GM12864 (cell line): Measurements from ENCODE around the gene ANGEL2.

ENCODE experiments used
- DNase-seq: peaks from one replicate; pipeline ENCODE4 v3.0.0-alpha.2; 2011; ENCODE audit warnings: low read depth
- H3K4me3 ChIP-seq: 2 replicates; pipeline ENCODE4 v1.5.1; 2011; ENCODE audit warnings: mild to moderate bottlenecking, low read depth, low read length, control low read depth
- TF ChIP-seq, protein P1 (sequence below): IDR thresholded peaks from 2 replicates; pipeline ENCODE4 v1.5.1; 2011; ENCODE audit warnings: low read depth, mild to moderate bottlenecking, moderate library complexity, low read length, control low read depth, inconsistent platforms; ENCODE audit errors: missing control alignments

Gene ANGEL2

DNA sequence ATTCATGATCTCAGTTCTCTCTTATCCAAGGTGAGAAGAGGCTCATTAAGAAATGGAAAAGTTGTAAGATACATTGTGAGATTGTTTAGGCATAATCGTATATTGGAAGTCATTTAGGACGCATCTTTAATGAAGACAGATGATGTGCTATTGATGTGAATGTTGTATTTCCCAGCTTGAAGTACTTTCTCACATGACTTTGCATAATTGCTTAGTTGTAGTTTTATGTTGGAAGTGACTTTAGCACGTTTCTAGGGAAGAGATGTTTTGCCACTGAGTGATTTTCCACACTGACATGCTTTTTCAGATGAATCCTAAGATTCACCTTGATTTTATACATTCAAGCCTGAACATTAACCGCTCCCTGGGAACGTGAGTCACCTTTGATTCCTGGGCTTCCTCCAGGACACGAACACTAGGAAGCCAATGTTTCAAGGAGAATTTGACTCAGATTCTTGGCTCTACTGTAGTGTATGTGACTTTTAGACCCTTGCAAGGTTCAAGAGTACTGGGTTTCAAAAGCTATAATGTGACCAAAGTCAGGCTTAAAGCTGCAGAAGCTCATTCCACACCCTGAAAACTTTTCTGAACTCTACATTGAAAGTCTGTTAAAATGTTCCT, 27.9 kb downstream of the ANGEL2 start:
- no peak overlapping the region for H3K4me3 ChIP-seq
- no peak for DNase-seq
- TF ChIP-seq, protein P1, sequence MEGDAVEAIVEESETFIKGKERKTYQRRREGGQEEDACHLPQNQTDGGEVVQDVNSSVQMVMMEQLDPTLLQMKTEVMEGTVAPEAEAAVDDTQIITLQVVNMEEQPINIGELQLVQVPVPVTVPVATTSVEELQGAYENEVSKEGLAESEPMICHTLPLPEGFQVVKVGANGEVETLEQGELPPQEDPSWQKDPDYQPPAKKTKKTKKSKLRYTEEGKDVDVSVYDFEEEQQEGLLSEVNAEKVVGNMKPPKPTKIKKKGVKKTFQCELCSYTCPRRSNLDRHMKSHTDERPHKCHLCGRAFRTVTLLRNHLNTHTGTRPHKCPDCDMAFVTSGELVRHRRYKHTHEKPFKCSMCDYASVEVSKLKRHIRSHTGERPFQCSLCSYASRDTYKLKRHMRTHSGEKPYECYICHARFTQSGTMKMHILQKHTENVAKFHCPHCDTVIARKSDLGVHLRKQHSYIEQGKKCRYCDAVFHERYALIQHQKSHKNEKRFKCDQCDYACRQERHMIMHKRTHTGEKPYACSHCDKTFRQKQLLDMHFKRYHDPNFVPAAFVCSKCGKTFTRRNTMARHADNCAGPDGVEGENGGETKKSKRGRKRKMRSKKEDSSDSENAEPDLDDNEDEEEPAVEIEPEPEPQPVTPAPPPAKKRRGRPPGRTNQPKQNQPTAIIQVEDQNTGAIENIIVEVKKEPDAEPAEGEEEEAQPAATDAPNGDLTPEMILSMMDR: no peak

DNA sequence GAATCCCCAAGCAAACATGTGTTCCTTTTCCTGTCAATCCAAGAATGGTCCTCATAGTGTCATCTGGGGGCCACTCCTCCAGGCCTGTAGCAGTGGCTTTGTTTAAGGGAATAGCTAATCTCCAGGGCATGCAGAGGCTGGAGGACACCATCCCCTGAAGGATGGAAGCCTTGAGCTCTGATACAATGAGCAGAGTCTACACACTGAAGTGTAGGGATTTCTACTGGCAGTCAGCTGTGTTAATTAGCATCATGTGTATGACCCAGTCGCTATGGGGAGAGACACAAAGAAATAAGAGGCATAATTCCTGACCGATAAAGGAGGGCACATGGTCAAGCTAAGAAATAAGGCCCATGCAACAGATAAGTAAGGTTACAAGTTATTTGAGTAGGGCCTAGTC, 29.1 kb downstream of the ANGEL2 start:
- DNase-seq: no peak
- H3K4me3 ChIP-seq: no peak overlapping the region
- TF ChIP-seq, protein P1: no peak

DNA sequence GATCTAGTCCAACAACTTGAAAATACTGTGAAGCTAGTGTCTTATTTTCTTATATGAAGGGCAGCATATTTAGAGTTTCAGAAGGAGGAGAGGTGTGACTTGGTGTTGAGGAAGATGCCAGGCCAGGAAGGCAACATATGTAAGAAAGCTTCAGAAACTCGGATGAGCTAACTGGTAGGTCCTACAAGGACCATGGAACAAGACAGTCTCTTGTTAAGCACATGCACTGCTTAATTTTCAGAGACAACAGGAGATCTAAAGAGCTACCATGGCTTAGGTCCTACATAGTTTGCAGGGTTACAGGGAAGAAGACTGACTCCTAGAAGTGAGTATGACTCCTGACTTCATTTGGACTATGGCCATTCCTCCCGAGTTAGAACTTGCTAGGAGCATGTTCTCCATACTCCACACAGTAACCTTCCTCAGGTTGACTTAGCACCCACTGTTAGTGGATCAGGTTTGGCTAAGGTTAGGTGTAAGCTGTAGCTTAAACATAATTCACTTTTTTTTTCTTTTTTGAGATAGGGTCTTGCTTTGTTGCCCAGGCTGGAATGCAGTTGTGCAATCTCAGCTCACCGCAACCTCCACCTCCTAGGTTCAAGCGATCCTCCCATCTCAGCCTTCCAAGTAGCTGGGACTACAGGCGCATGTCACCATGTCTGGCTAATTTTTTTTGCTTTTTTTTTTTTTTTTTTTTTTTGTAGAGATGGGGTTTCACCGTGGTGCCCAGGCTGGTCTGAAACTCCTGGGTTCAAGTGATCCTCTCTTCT, 31.0 kb downstream of the ANGEL2 start:
- H3K4me3 ChIP-seq: no peak overlapping the region
- TF ChIP-seq, protein P1: no peak
- DNase-seq: no peak

DNA sequence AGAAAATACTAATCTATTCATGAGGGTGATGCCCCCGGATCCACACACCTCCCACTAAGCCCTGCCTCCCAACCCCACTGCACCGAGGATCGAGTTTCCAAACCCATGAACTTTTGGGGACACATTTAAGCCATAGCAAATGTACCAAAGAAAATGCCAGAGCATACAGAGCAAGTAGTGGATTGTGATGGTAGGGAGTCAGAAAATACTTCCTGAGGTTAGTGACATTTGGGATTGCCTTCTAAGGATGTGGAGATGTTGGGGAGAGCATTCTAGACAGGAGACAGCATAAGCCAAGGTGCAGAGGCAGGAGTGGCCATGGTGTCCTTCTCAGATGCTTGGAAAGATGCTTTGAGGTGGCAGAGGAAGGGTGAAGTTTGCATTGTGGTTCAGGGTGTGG, 32.2 kb downstream of the ANGEL2 start:
- H3K4me3 ChIP-seq: no peak overlapping the region
- TF ChIP-seq, protein P1: no peak
- DNase-seq: no peak

DNA sequence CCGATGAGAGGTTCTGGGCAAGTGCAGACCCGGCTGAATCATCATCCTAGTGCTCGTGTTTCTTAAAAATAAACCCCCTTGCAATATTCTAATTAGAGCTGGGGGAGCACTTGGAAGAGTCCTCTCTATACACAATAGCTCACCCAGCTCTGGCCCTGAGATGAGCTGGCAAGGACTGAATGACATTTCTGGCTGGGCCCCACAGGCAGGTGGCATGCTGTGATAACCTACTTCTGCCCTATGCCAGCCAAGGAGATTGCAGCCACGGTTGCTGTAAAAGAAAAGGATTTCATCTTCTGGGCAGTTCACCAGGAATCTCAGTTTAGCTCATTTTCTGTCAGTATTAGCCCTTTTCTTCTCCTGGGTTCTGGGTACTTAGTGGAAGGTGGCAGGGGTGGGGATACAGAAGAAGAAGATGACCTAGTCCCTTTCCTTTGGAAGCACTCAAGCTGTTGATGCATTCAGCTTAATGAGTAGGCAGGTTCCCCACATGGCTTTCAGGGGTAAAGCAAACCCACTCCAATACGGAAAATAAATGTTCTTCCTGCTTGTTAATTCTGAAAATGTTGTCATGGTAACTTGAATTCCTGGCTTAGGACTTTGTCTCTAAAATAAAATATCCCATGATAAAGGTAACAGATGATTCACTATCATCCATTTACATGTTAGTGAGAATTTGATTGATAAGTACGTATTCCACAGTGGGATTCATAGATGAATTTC, 33.1 kb downstream of the ANGEL2 start:
- DNase-seq: no peak
- TF ChIP-seq, protein P1: no peak

DNA sequence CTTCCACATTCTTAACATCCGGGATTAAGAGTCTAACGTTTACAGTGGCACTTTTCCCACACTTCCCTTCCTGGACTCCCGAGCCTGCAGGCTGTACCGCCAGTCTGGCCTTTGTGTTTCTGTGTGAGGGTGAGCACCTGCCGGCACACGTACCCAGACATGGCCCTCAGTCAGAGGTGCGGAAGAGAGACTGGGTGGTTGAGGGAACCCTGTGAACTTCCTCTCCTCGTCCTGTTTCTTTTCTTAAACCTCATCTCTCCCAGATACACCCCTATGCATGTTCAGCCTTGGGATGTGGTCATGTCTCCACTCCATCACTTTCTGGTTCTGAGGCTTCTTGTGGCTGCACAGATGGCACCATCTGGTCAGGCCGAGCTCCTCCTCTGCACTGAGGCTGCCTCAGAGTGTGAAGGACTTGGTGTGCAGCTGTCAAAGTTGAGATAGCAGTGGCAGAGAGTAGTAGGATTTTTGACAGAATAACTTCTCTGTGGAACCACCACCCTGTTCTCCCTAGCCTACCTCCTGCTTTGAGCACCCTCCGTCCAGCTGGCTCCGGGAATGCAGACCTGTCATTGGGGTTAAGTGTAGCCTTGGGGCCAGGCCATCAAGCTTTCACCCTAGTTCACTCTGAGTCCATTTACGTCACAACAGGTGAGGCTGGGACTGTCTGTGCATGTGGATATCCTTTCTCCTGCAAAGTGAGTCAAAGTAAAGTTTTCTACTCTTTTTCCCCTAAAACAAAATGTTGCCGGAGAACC, 33.9 kb downstream of the ANGEL2 start:
- TF ChIP-seq, protein P1: no peak
- peak; percentile 77 for DNase-seq
- no peak overlapping the region for H3K4me3 ChIP-seq

More for the DNA sequence above, 33.1 kb downstream of the ANGEL2 start:
- H3K4me3 ChIP-seq: no peak overlapping the region
